Skeletal muscle tissue (tissue), 4 donors: ENCODE measurements around the gene PNPLA7. TPM values are rescaled to one million over a fixed set of nuclear protein-coding genes. Genes with fewer than 3 reads are reported as not detected.
A peak's percentile ranks its signal among the peaks of the same experiment; 100 is the strongest.
"Not testable (repeated sequence)": the region's sequence is repeated elsewhere in the genome, so short reads cannot be mapped to it uniquely, and the experiment has no call there.

ENCODE experiments used
- H3K27ac ChIP-seq: one replicate; pipeline ENCODE4 v1.7.0; 2013; ENCODE audit warnings: mild to moderate bottlenecking, low read depth, low read length, inconsistent platforms
- H3K27me3 ChIP-seq, 3 donors: one replicate each; pipeline ENCODE4 v1.7.0; 2013; ENCODE audit warnings: low read length in 3 of 3; ENCODE audit not compliant: control insufficient read depth in 3 of 3, insufficient read depth in 3 of 3
- H3K36me3 ChIP-seq, 3 donors: one replicate each; pipeline ENCODE4 v1.7.0; 2013; ENCODE audit warnings: low read length in 3 of 3; ENCODE audit not compliant: control insufficient read depth in 3 of 3, insufficient read depth in 3 of 3
- H3K4me1 ChIP-seq, 3 donors: one replicate each; pipeline ENCODE4 v1.7.0; 2013; ENCODE audit warnings: low read length in 3 of 3, mild to moderate bottlenecking in 3 of 3; ENCODE audit not compliant: control insufficient read depth in 3 of 3, insufficient read depth in 3 of 3
- H3K4me3 ChIP-seq, 3 donors: one replicate each; pipeline ENCODE4 v1.7.0; 2013; ENCODE audit warnings: low read length in 3 of 3
- H3K9ac ChIP-seq, 3 donors: one replicate each; pipeline ENCODE4 v1.7.0; 2013; ENCODE audit warnings: low read length in 3 of 3, mild to moderate bottlenecking in 3 of 3, moderate library complexity in 2 of 3, low read depth in 1 of 3
- H3K9me3 ChIP-seq, 3 donors: one replicate each; pipeline ENCODE4 v1.7.0; 2013; ENCODE audit warnings: low read length in 3 of 3; ENCODE audit not compliant: control insufficient read depth in 3 of 3
- total RNA-seq: library from RNA; depleted of rRNA; stranded (reverse); fragments of >200 nt; gene quantifications from one replicate; pipeline ENCODE4 v1.2.3, GENCODE V29; 2014
- donor health status: Osteomylitis.

The PNPLA7 gene
- total RNA-seq, 1 donor from 2014 or later = 1.0 TPM

GRCh38 chr9:137558127-137558526 lies 7.9 kb upstream of the PNPLA7 start:
- no peak overlapping the region for H3K4me3 ChIP-seq
- H3K36me3 ChIP-seq = peaks cover 20 to 37% (median 36%) of the 10 kb centered on the region in 3 donors
- no peaks in the 10 kb centered on the region for H3K27me3 ChIP-seq
- H3K9me3 ChIP-seq = no peaks in the 10 kb centered on the region
- H3K27ac ChIP-seq = no peak overlapping the region
- H3K4me1 ChIP-seq = no peaks in the 10 kb centered on the region
- no peak overlapping the region for H3K9ac ChIP-seq

GRCh38 chr9:137556069-137556838 lies 6.1 kb upstream of the PNPLA7 start:
- Histone ChIP-seq H3K4me3 (no peak overlapping the region), H3K27me3 (no peaks in the 10 kb centered on the region), H3K36me3 (peaks cover 25 to 33% (median 32%) of the 10 kb centered on the region in 3 donors), H3K9me3 (no peaks in the 10 kb centered on the region), H3K9ac (no peak overlapping the region), H3K4me1 (peaks cover 6 to 8% (median 6%) of the 10 kb centered on the region in 3 donors), H3K27ac (no peak overlapping the region)

- Histone ChIP-seq H3K36me3 (peaks cover 25 to 33% (median 31%) of the 10 kb centered on the region in 3 donors), H3K4me1 (peaks cover 6 to 8% (median 8%) of the 10 kb centered on the region in 3 donors), H3K9ac (no peak overlapping the region), H3K27me3 (no peaks in the 10 kb centered on the region), H3K4me3 (no peak overlapping the region), H3K27ac (no peak overlapping the region), H3K9me3 (no peaks in the 10 kb centered on the region)
These were observed 5.0 kb upstream of the PNPLA7 start for GRCh38 chr9:137555179-137555578.

GRCh38 chr9:137554349-137554748 lies 4.1 kb upstream of the PNPLA7 start:
- Histone ChIP-seq H3K27me3 (no peaks in the 10 kb centered on the region), H3K36me3 (peaks cover 25 to 33% (median 26%) of the 10 kb centered on the region in 3 donors), H3K4me1 (peaks cover 13 to 15% (median 14%) of the 10 kb centered on the region in 3 donors), H3K27ac (no peak overlapping the region), H3K9me3 (no peaks in the 10 kb centered on the region), H3K9ac (no peak overlapping the region), H3K4me3 (no peak overlapping the region)

- not testable (repeated sequence) for H3K9me3 ChIP-seq, H3K27me3 ChIP-seq, H3K27ac ChIP-seq, H3K9ac ChIP-seq, H3K4me3 ChIP-seq
- H3K4me1 ChIP-seq = peaks cover 17 to 19% (median 19%) of the 10 kb centered on the region in 3 donors
- peaks cover 25 to 33% (median 26%) of the 10 kb centered on the region in 3 donors for H3K36me3 ChIP-seq
These were observed 3.5 kb upstream of the PNPLA7 start for GRCh38 chr9:137553654-137554053.

- Histone ChIP-seq H3K27ac (peak overlapping the region; percentile 86), H3K4me3 (peak overlapping the region; percentile 82 to 94 (median 87)), H3K36me3 (peaks cover 20 to 30% (median 22%) of the 10 kb centered on the region in 3 donors), H3K4me1 (peaks cover 26 to 31% (median 30%) of the 10 kb centered on the region in 3 donors), H3K27me3 (no peaks in the 10 kb centered on the region), H3K9ac (peak overlapping the region; percentile 84 to 93 (median 85)), H3K9me3 (no peaks in the 10 kb centered on the region)
These were observed 2.0 kb upstream of the PNPLA7 start for GRCh38 chr9:137552022-137552768.

GRCh38 chr9:137551264-137552021 lies 1.2 kb upstream of the PNPLA7 start, which contains the start of gene MRPL41:
Gene MRPL41, plus strand, starts transcription at chr9:137551879. Its CDS starts 203 bp downstream, at chr9:137552082.
- H3K4me1 ChIP-seq = peaks cover 27 to 38% (median 37%) of the 10 kb centered on the region in 3 donors
- H3K9me3 ChIP-seq = no peaks in the 10 kb centered on the region
- peaks cover 20 to 26% (median 21%) of the 10 kb centered on the region in 3 donors for H3K36me3 ChIP-seq
- peak within 1 kb of the TSS; percentile 86 for H3K27ac ChIP-seq
- H3K27me3 ChIP-seq = no peaks in the 10 kb centered on the region
- peak within 1 kb of the TSS; percentile 82 to 94 (median 87) for H3K4me3 ChIP-seq
- H3K9ac ChIP-seq = peak within 1 kb of the TSS; percentile 84 to 93 (median 85)

GRCh38 chr9:137550958-137551263 lies 709 bp upstream of the PNPLA7 start:
- not testable (repeated sequence) for H3K9me3 ChIP-seq, H3K27me3 ChIP-seq
- peak overlapping the region; percentile 51 to 76 (median 67) for H3K4me3 ChIP-seq
- H3K27ac ChIP-seq = peak overlapping the region; percentile 83
- H3K4me1 ChIP-seq = peaks cover 27 to 41% (median 40%) of the 10 kb centered on the region in 3 donors
- H3K9ac ChIP-seq = peak overlapping the region; percentile 68 to 88 (median 72)
- peaks cover 15 to 20% (median 16%) of the 10 kb centered on the region in 3 donors for H3K36me3 ChIP-seq

- H3K36me3 ChIP-seq = peaks cover 8 to 11% (median 9%) of the 10 kb centered on the region in 3 donors
- no peak overlapping the region for H3K27ac ChIP-seq
- peaks cover 27 to 45% (median 44%) of the 10 kb centered on the region in 3 donors for H3K4me1 ChIP-seq
- H3K27me3 ChIP-seq = no peaks in the 10 kb centered on the region
- peak overlapping the region in 2 of 3 donors; percentile 39 to 41 for H3K4me3 ChIP-seq
- H3K9ac ChIP-seq = peak overlapping the region in 1 of 3 donors; percentile 57
- H3K9me3 ChIP-seq = no peaks in the 10 kb centered on the region
These were observed 2.3 kb downstream of the PNPLA7 start for GRCh38 chr9:137547687-137548543.
